NOMO-1 (cell line): ENCODE measurements around the gene TMEM204.

ENCODE experiments used
- DNase-seq, 2 experiments: peaks; one replicate each; lab custom pipeline; 2025; ENCODE audit not compliant: unreplicated experiment in 2 of 2; lab: John Stamatoyannopoulos, UW

The TMEM204 gene

GRCh38 chr16:1518626-1519135 is 14.8 kb upstream of the TMEM204 start:
- DNase-seq: no peak

- no peak for DNase-seq
These were observed 13.6 kb upstream of the TMEM204 start for GRCh38 chr16:1519831-1520230.

DNA sequence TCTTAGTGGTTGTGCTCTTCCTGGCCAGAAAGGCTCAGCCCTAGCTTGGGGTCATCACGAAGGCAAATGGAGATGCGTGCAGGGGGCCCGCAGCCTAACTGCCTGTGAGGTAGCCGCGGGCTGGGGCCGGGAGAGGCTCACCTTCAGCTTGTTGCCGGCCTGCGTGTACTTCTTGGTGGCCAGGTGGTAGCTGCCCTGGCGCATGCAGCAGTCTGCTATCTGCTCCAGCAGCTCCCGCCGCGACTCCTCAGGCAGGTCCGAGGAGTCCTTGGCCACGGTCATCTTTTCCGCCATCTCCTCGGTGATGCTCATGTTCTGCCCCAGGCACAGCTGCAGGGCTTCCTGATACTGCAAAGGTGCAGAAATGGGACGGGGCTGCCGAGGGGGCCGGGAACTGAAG is 13.0 kb upstream of the TMEM204 start:
- DNase-seq: no peak

GRCh38 chr16:1523581-1524245 is 9.8 kb upstream of the TMEM204 start:
- DNase-seq: no peak

- no peak for DNase-seq
These were observed 9.1 kb upstream of the TMEM204 start for GRCh38 chr16:1524366-1524765.

- no peak for DNase-seq
These were observed 7.4 kb upstream of the TMEM204 start for GRCh38 chr16:1525871-1526607.

DNA sequence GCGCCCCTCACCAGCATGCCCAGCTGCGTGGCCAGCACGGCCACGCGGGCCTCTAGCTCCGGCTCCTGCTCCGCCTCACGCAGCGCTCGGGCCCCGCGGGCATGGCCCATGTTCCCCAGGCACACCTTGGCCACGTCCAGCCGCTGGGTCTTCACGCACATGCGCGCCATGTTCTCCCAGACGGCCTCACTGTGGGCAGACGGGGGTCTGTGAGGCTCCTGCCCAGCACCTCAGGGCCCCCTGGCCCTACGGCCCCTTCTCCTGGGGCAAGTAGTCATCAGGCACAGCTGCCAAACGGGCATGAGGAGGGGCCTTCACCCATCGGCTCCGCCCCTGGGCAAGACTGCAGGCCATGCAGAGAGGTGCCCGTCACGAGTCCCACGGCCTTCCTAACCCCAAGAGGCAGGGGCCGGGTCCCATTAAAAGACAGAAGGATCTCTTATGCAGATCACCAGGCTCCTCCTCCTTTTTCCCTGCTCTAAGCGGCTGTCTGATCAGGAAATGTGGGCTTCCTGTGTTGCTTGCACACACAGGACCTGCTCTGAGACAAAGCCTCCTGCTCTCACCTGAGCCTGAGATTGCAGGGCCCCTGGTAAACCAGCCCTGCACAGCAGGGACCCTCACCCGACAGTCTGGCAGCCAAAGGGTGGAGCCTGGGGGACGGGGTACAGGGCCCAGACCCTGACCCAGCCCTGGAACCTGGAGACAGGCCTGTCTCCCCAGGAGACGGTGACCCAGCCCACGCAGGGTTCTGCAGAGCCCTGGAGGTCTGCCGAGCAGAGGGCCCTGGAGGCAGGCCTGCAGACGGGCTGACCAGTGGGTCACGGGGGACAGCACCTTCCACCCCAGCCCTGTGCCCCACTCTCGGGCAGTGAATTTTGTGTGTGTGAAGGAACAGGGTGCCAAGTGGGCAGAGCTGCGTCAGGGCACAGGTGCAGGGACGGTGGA is 6.6 kb upstream of the TMEM204 start:
- DNase-seq: no peak

DNA sequence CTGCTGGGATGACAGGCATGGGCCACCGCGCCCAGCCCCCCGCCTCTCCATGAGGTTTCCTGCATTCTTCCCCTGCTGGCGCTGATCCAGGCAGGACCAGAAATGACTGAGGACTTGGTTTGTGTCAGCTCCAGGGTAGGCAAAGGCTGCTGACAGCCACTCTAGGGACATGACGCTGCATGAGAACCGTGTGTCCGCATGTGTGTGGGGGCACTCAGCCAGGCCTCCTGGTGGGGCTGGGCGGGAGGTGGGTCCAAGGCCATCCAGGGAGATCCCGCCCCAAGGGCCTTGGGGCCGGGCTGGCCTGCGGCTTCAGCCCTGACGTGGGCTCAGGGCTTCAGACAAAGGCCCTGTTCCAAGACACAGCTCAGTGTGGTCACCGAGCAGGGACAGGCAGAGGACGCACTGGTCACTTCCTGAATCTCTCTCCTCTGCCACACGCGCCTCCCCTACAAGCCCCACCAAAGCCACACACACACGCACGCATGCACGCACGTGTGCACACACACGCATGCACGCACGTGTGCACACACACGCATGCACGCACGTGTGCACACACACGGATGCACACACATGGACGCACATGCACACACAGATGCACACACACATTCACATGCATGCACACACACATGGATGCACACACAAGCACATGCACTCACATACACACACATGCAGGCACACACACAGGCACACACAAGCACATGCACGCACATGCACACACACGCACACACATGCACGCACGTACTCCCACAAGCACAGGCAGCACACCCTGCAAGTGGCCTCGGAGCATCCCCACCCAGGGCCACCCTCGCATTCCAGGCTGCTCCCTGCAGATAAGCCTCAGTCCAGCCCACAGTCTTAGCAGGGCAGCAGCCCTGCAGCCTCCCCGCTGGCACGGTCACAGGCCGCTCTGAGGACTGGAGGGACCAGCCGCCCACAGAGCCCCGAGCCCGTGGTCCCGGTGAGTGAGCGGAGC is 5.3 kb upstream of the TMEM204 start:
- DNase-seq: no peak

DNA sequence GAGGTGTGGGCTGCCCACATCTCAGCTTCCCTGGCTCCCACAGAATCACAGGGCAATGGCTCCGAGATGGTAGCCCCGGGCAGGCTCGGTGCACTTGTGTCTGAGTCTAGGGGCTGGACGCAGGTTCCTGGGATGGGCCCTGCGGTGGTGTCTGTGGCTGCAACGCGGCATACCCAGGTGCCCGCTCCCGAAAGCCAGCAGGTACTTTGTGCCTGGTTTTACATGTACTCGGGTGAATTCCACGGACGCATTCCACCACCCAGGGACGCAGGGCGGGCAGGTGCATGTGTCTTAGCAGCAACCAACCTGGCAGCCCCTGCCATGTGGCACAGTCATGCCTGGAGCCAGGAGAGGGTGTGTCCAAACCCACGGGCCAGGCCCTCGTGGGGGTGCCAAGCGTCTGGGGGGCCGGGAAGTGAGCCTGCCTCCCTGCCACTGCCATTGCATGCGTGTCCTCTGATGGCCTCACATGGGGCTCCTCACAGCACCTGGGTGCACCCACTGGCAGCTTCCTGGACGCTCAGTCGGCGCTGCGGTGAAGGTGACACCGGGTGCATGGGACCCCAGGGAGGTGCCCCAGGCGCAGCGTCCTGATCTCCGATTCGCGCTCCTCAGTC is 4.4 kb upstream of the TMEM204 start:
- no peak for DNase-seq

GRCh38 chr16:1530349-1530882 is 3.0 kb upstream of the TMEM204 start:
- no peak for DNase-seq

DNA sequence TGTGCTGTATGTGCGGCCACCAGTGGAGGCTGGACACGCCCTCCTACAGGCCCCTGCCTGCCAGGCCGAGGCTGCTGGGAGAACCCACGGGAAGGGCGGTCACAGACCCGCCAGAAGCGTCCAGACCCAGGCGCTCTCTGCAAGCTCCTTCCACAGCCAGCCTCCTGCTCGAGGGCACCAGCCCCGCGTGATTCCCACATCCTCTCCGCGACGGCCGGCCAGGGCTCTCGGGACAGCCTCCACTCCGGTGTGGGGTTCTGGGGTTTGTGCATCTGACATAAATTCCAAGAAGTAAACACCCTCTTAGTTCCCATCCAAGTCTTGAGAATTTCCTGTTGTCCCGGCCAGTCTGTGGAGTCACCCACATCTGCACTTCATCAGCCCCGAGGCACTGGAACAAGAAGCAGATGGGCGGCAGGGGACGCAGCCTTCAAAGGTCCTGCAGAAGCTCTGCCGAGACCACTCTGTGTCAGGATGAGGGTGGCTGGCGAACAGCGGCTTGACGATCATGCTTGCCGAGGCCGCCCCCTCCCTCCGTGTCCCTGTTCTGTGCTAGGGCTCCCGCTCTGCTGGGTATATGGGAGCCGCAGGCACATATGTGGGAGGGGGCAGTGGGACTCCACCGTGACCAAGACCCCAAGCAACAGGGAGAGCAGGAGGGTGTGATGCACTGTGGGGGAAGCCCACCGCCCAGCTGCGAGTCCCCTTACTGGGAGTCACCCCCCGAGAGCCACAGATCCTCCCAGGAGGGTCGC is 2.4 kb upstream of the TMEM204 start:
- no peak for DNase-seq

GRCh38 chr16:1531638-1531910 is 1.9 kb upstream of the TMEM204 start:
- no peak for DNase-seq

DNA sequence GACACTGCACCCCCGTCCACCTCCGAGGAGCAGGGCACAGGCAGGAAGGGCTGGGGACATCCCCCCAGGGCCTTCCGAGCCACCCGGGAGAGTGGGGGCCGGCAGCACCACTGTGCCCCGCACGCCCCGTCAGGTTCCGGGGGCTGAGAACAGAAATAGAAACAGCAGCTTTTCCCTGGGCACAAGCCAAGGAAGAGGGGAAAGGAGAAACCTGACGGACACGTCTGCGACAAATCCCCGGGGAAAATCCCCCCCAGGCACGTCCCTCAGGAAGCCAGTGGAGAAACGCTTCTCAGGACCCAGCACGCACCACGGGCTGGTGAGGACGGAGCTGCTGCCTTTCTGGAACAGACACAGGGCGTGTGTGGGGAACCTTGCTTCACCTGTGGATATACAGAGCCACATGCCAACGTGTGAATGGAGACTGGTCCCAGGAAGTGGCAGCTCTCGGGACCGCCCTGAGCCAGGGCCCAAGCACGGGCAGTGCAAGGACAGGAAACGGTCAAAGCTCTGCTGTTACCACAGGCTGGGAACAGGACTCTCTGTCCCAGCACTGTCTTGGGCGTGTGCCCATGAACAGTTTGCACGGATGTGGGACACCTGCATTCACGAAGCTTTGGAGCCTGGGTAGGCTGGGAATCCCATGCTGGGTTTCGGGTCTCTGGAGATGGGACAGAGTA is 1.2 kb upstream of the TMEM204 start:
- no peak for DNase-seq

DNA sequence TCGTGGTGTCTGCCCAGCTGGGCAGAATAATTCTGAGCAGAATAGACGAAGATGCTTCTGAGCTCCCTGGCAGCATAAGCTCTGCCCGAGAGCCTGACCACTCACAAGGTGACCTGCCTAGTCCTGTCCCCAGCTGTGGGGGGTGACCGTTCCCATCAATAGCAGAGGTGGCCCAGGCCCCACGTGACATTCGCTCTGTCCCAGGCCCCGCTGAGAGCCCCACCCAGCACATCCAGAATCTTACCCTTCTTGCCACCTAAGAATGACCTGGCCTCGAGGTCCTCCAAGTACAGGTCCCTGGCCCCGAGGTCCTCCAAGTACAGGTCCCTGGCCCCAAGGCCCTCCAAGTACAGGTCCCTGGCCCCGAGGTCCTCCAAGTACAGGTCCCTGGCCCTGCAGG is 695 bp upstream of the TMEM204 start:
- no peak for DNase-seq

GRCh38 chr16:1534021-1535020 is 855 bp downstream of the TMEM204 start:
- no peak for DNase-seq

DNA sequence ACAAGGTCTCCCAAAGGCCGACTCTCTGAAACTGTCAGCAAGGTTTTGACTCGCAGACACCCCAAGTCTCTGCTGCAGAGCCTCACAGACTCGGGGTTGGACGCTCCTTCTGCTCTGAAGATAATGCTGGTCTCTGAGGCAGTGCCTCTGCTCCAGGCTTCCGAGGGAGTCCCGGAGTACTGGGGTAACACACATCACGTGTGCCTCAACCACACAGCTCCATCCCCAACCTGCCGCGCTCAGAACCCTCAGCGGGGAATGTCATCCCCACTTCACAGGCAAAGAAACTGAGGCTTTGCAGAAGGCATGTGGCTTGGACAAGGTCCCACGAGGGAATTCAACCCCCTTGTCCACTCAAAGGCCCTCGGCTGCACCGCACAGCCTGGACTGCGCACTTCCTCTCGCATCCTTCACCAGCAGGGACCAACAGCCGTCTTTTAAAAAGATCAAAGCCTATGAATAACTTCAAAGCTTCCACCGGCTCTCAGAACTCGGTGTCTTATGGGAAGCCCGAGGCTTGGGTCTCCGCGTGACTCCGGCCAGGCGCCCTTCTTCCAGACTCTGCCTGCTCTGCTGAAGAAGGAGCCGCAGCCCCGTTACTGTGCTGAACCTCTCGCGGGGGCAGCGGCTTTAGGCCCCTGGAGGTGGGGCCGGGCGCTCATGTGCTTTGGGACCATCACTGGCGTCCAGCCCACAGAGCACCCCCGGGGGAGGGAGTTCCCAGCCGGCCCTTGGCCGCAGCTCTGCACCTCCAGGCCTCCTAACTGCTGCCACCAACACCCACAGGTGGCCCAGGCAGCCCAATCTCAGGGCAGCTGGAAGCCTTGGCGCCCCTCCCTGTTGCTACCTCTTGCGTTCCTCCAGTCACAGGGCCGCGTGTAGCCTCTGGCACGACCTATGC is 2.2 kb downstream of the TMEM204 start:
- DNase-seq: no peak
